ENCODE results near the gene STAT6.

The STAT6 gene

GRCh38 chr12:57111031-57111734 lies at the start of gene STAT6:
STAT6 (minus strand) TSS chr12:57111362; CDS start chr12:57108278, 3,084 bp downstream.
- TF ChIP-seq GATA3 (IDR thresholded peaks at IDR 0.05; ENCODE audit: low read depth, low read length) (no peak), GATA2 (IDR thresholded peaks at IDR 0.05; ENCODE audit: low read depth, low read length) (no peak)

GRCh38 chr12:57160741-57161140 lies 49.6 kb upstream of the STAT6 start:
- TF ChIP-seq GATA2 (IDR thresholded peaks at IDR 0.05; ENCODE audit: low read depth, low read length): no peak
- no peak for TF ChIP-seq GATA3 (IDR thresholded peaks at IDR 0.05; ENCODE audit: low read depth, low read length)

GRCh38 chr12:57160040-57160439 lies 48.9 kb upstream of the STAT6 start:
- TF ChIP-seq GATA3 (IDR thresholded peaks at IDR 0.05; ENCODE audit: low read depth, low read length) (no peak), GATA2 (IDR thresholded peaks at IDR 0.05; ENCODE audit: low read depth, low read length) (no peak)

GRCh38 chr12:57159311-57159710 lies 48.1 kb upstream of the STAT6 start:
- TF ChIP-seq GATA2 (IDR thresholded peaks at IDR 0.05; ENCODE audit: low read depth, low read length) (no peak), GATA3 (IDR thresholded peaks at IDR 0.05; ENCODE audit: low read depth, low read length) (no peak)

GRCh38 chr12:57158665-57159064 lies 47.5 kb upstream of the STAT6 start:
- TF ChIP-seq GATA2 (IDR thresholded peaks at IDR 0.05; ENCODE audit: low read depth, low read length) (no peak), GATA3 (IDR thresholded peaks at IDR 0.05; ENCODE audit: low read depth, low read length) (no peak)

- no peak for TF ChIP-seq GATA2 (IDR thresholded peaks at IDR 0.05; ENCODE audit: low read depth, low read length)
- no peak for TF ChIP-seq GATA3 (IDR thresholded peaks at IDR 0.05; ENCODE audit: low read depth, low read length)
These were observed 47.0 kb upstream of the STAT6 start for GRCh38 chr12:57158186-57158585.

- TF ChIP-seq GATA2 (IDR thresholded peaks at IDR 0.05; ENCODE audit: low read depth, low read length): no peak
These were observed 46.5 kb upstream of the STAT6 start for GRCh38 chr12:57157588-57158173.

- TF ChIP-seq GATA2 (IDR thresholded peaks at IDR 0.05; ENCODE audit: low read depth, low read length) (no peak), GATA3 (IDR thresholded peaks at IDR 0.05; ENCODE audit: low read depth, low read length) (no peak)
These were observed 45.7 kb upstream of the STAT6 start for GRCh38 chr12:57156701-57157403.

GRCh38 chr12:57154804-57155434 lies 43.8 kb upstream of the STAT6 start:
- no peak for TF ChIP-seq GATA2 (IDR thresholded peaks at IDR 0.05; ENCODE audit: low read depth, low read length)
- no peak for TF ChIP-seq GATA3 (IDR thresholded peaks at IDR 0.05; ENCODE audit: low read depth, low read length)

- TF ChIP-seq GATA3 (IDR thresholded peaks at IDR 0.05; ENCODE audit: low read depth, low read length) (0 out of 2 replicates have a peak, but pooled peaks have one; percentile 26), GATA2 (IDR thresholded peaks at IDR 0.05; ENCODE audit: low read depth, low read length) (peak; percentile 90)
These were observed 42.9 kb upstream of the STAT6 start for GRCh38 chr12:57154076-57154475.

- TF ChIP-seq GATA3 (IDR thresholded peaks at IDR 0.05; ENCODE audit: low read depth, low read length): peak; percentile 84; the same call in 1 of the 2 replicates
- TF ChIP-seq GATA2 (IDR thresholded peaks at IDR 0.05; ENCODE audit: low read depth, low read length): peak; percentile 73
These were observed 42.3 kb upstream of the STAT6 start for GRCh38 chr12:57153415-57153997.

GRCh38 chr12:57152639-57153038 lies 41.5 kb upstream of the STAT6 start:
- TF ChIP-seq GATA3 (IDR thresholded peaks at IDR 0.05; ENCODE audit: low read depth, low read length): no peak
- TF ChIP-seq GATA2 (IDR thresholded peaks at IDR 0.05; ENCODE audit: low read depth, low read length): no peak

- no peak for TF ChIP-seq GATA3 (IDR thresholded peaks at IDR 0.05; ENCODE audit: low read depth, low read length)
- TF ChIP-seq GATA2 (IDR thresholded peaks at IDR 0.05; ENCODE audit: low read depth, low read length): no peak
These were observed 40.8 kb upstream of the STAT6 start for GRCh38 chr12:57151741-57152630.

All from SH-SY5Y (cell line).